Skeletal muscle satellite cell (primary cell): ENCODE measurements around the gene IFNA14.
"Not testable (repeated sequence)": the region's sequence is repeated elsewhere in the genome, so short reads cannot be mapped to it uniquely, and the experiment has no call there.

Experiments used
- H3K27me3 ChIP-seq: 2 replicates; pipeline ENCODE4 v1.7.0; 2013; ENCODE audit warnings: low read length; ENCODE audit not compliant: control insufficient read depth, insufficient read depth
- H3K36me3 ChIP-seq: 2 replicates; pipeline ENCODE4 v1.7.0; 2013; ENCODE audit warnings: mild to moderate bottlenecking, control low read depth, low read length; ENCODE audit not compliant: insufficient read depth
- H3K4me1 ChIP-seq: 2 replicates; pipeline ENCODE4 v1.7.0; 2013; ENCODE audit warnings: low read length; ENCODE audit not compliant: control insufficient read depth, insufficient read depth
- H3K4me2 ChIP-seq: 2 replicates; pipeline ENCODE4 v1.7.0; 2013; ENCODE audit warnings: mild to moderate bottlenecking, low read length
- H3K4me3 ChIP-seq: 2 replicates; pipeline ENCODE4 v1.7.0; 2013; ENCODE audit warnings: low read length
- H3K9ac ChIP-seq: 2 replicates; pipeline ENCODE4 v1.7.0; 2013; ENCODE audit warnings: mild to moderate bottlenecking, low read depth, low read length, moderate library complexity
- H3K9me3 ChIP-seq: replicated peaks from 2 replicates; pipeline ENCODE4 v1.7.0; 2013; ENCODE audit warnings: mild to moderate bottlenecking, control low read depth, low read length

Gene IFNA14

DNA sequence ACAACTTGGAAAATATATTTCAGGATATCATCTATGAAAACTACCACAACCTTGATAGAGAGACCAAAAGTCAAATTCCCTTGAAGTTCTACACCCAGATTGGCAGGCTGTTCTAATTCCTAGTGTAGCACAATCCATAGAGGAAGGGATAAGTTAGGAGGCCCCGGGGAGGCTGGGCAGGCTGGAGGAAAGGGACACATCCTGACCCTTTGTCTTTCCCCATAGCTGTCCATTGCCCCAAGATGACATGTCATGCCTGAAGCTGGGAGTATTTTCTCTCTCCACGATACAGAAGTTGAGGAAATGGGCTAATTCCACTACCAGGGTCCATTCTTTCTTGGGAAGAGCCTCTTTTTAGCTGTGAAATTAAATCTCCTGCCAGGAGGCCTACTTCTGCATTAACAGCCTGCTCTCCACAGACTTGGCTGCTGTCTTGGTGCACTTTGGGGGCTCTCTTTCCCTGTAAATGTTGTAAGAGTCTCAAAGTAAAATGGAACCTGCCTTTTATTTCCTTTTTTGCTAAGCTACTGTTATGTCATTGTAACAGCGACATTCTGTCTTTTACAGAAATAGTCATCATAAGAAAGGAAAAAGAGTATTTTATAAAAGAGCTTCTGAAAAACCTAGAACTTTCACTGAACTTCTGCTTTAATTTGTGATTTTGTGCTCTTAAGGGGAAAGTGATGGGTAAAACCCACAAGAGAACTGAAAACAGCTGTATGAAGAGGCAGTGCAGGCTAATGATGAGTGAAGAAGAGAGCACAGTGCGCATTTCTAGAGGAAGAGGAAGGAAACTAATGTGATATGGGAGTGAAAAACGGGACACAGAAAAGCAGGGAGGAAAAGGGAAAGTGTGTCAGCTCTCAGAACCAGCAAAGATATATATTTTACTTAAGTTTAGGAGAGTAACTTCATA is 26.1 kb downstream of the IFNA14 start:
- H3K9me3 ChIP-seq, H3K4me1 ChIP-seq, H3K4me3 ChIP-seq, H3K36me3 ChIP-seq, H3K4me2 ChIP-seq, H3K9ac ChIP-seq: not testable (repeated sequence)
- H3K27me3 ChIP-seq: peaks cover 22% of the 10 kb centered on the region

DNA sequence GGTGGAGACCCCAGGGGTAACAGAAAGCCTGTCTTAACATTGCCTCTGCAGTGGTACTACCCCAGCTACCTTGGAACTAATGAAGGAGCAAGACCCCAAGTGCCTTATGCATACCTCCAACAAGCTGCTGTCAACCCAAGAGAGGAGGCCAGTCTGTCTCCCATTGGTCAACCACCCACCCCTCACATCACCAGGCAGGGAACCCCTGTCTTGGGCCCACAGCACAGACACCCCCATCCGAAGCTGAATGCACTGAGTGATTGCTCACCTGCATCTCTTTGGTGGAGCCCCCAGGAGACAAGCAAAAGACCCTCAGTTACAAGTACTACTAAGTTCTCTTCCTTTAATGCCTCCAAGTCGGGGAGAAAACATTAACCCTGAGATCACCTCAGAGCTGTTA is 27.6 kb downstream of the IFNA14 start:
- not testable (repeated sequence) for H3K4me2 ChIP-seq, H3K36me3 ChIP-seq, H3K9me3 ChIP-seq, H3K4me3 ChIP-seq, H3K9ac ChIP-seq, H3K4me1 ChIP-seq
- H3K27me3 ChIP-seq: peaks cover 12% of the 10 kb centered on the region

DNA sequence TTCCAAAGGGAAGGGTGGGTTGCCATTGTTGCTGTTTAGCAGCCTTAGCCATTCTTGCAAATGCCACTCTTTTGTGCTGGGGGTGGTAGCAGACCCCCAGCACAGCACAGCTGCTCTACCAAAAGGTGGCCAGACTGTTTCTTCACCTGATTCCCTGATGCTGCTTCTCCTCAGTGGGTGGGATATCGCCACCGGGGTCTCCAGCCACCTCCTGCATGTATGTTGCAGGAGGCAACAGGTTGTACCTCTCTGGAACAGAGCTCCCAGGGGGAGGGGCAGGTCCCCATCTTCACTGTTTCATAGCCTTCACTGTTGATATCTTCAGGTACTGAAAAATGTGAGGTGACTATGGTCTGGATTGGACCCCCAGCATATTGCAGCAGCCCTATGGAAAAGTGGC is 29.0 kb downstream of the IFNA14 start:
- not testable (repeated sequence) for H3K27me3 ChIP-seq, H3K4me3 ChIP-seq, H3K9ac ChIP-seq, H3K36me3 ChIP-seq, H3K4me1 ChIP-seq, H3K9me3 ChIP-seq, H3K4me2 ChIP-seq

DNA sequence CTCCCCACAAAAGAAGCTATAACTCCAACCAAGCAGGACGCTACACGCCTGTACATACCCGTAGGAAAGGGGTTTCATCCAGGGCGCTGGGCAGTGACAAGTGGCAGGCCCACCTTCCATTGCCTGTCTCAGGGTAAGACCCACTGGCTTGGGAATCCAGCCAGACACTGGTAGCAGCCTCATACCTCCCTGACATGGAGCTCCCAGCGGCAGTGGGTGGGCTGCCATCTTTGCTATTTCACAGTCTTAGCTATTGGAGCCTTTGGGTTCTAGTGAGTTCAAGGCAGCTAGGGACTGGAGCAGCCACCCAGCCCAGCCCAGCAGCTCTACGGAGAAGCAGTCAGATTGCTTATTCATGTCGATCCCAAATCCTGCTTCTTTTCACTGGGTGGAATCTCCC is 29.5 kb downstream of the IFNA14 start:
- Histone ChIP-seq H3K36me3 (no peaks in the 10 kb centered on the region), H3K9me3 (no peaks in the 10 kb centered on the region), H3K4me2 (no peak overlapping the region), H3K4me1 (no peaks in the 10 kb centered on the region), H3K9ac (no peak overlapping the region), H3K27me3 (peaks cover 5% of the 10 kb centered on the region), H3K4me3 (no peak overlapping the region)

DNA sequence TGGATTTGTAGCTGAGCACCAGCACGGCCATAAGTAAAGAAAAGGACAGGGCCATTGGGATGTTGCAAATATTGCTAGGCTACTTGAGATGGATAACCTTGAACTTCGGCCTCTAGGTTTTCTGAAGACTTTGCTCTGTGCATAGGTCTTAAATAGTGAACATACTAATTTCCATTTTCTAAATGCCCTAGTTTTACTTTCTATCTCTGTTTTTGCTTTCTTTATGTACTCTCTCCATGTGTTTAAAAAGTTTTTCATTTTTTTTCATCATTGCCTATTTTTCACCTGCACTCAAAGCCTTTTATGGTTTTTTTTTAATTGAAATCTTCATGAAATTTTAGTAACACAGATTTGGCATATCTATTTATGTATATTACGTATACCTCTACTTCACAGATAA is 32.8 kb downstream of the IFNA14 start, which contains the start of gene IFNA10:
TSS of gene IFNA10 (minus strand) at position 101 of the 400 bp plus-strand sequence. CDS start at position 55, 46 bp downstream.
- H3K4me1 ChIP-seq, H3K9me3 ChIP-seq, H3K4me2 ChIP-seq, H3K4me3 ChIP-seq, H3K9ac ChIP-seq, H3K36me3 ChIP-seq: not testable (repeated sequence)
- H3K27me3 ChIP-seq: peaks cover 17% of the 10 kb centered on the region

DNA sequence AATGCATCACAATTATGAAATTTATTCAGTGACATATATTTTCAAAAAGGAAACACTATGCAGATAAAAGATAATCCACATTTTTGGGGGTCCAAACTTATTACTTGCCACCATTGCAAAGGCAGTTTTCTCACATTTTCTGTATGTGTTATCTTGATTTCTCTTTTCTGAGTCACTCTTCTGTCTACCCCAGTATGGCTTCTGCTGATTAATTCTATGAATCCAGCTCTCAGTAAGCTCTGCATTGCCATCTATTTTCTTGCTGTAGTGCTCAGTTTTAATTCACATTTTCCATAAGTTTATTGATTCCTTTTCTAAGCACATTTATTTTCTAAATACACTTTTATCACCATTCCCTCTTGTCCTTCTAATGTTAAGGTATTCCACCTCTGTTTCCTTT is 34.6 kb downstream of the IFNA14 start:
- Histone ChIP-seq H3K9me3 (no peaks in the 10 kb centered on the region), H3K9ac (no peak overlapping the region), H3K4me1 (no peaks in the 10 kb centered on the region), H3K27me3 (peaks cover 28% of the 10 kb centered on the region), H3K4me2 (no peak overlapping the region), H3K4me3 (no peak overlapping the region), H3K36me3 (no peaks in the 10 kb centered on the region)

DNA sequence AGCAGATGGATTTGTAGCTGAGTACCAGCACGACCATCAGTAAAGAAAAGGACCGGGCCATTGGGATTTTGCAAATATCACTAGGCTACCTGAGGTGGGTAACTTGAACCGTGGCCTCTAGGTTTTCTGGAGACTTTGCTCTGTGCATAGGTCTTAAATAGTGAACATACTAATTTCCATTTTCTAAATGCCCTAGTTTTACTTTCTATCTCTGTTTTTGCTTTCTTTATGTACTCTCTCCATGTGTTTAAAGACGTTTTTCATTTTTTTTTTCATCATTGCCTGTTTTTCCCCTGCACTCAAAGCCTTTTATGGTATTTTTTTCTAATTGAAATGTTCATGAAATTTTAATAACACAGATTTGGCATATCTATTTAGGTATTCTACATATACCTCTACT is 37.7 kb downstream of the IFNA14 start, which contains the start of gene IFNA7:
TSS of gene IFNA7 (minus strand) at position 101 of the 400 bp plus-strand sequence. CDS start at position 61, 40 bp downstream.
- not testable (repeated sequence) for H3K4me3 ChIP-seq, H3K4me1 ChIP-seq, H3K9me3 ChIP-seq, H3K4me2 ChIP-seq, H3K36me3 ChIP-seq, H3K9ac ChIP-seq
- H3K27me3 ChIP-seq: peaks cover 35% of the 10 kb centered on the region

DNA sequence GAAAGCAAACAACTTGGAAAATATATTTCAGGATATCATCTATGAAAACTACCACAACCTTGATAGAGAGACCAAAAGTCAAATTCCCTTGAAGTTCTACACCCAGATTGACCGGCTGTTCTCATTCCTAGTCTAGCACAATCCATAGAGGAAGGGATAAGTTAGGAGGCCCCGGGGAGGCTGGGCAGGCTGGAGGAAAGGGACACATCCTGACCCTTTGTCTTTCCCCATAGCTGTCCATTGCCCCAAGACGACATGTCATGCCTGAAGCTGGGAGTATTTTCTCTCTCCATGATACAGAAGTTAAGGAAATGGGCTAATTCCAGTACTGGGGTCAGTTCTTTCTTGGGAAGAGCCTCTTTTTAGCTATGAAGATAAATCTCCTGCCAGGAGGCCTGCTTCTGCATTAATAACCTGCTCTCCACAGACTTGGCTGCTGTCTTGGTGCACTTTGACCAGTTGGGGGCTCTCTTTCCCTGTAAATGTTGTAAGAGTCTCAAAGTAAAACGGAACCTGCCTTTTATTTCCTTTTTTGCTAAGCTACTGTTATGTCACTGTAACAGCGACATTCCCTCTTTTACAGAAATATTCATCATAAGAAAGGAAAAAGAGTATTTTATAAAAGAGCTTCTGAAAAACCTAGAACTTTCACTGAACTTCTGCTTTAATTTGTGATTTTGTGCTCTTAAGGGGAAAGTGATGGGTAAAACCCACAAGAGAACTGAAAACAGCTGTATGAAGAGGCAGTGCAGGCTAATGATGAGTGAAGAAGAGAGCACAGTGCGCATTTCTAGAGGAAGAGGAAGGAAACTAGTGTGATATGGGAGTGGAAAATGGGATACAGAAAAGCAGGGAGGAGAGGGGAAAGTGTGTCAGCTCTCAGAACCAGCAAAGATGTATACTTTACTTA is 44.7 kb downstream of the IFNA14 start:
- H3K27me3 ChIP-seq: peaks cover 18% of the 10 kb centered on the region
- H3K4me1 ChIP-seq, H3K4me3 ChIP-seq, H3K9me3 ChIP-seq, H3K4me2 ChIP-seq, H3K9ac ChIP-seq, H3K36me3 ChIP-seq: not testable (repeated sequence)
